LNCaP clone FGC (cell line): ENCODE results near the gene MICAL2.

Source experiments
- DNase-seq: peaks from one replicate; pipeline ENCODE4 v3.0.0-alpha.2; 2011; ENCODE audit warnings: low read depth
- H3K4me3 ChIP-seq: 2 replicates; pipeline ENCODE4 v1.5.1; 2011; ENCODE audit warnings: mild to moderate bottlenecking, low read depth, low read length, control low read depth
- CTCF ChIP-seq: IDR thresholded peaks from 2 replicates; pipeline ENCODE4 v1.5.1; 2012; ENCODE audit warnings: mild to moderate bottlenecking; ENCODE audit not compliant: control insufficient read depth, insufficient read depth; ENCODE audit errors: extremely low read depth

Gene MICAL2

GRCh38 chr11:12166299-12167060 lies 56.1 kb downstream of the MICAL2 start:
- no peak for TF ChIP-seq CTCF
- DNase-seq = no peak
- H3K4me3 ChIP-seq = no peak overlapping the region

- DNase-seq = no peak
- H3K4me3 ChIP-seq = no peak overlapping the region
- TF ChIP-seq CTCF = no peak
Observed at GRCh38 chr11:12167061-12168000, 56.9 kb downstream of the MICAL2 start.

GRCh38 chr11:12168114-12168513 lies 57.7 kb downstream of the MICAL2 start:
- no peak overlapping the region for H3K4me3 ChIP-seq
- no peak for DNase-seq
- TF ChIP-seq CTCF = no peak

- TF ChIP-seq CTCF = no peak
- H3K4me3 ChIP-seq = no peak overlapping the region
- no peak for DNase-seq
Observed at GRCh38 chr11:12169822-12170221, 59.4 kb downstream of the MICAL2 start.

GRCh38 chr11:12170501-12170900 lies 60.1 kb downstream of the MICAL2 start:
- TF ChIP-seq CTCF = no peak
- no peak overlapping the region for H3K4me3 ChIP-seq
- no peak for DNase-seq

- H3K4me3 ChIP-seq = no peak overlapping the region
- no peak for DNase-seq
- no peak for TF ChIP-seq CTCF
Observed at GRCh38 chr11:12170984-12171383, 60.6 kb downstream of the MICAL2 start.
